ENCODE measurements around the gene MRPL14. TPM values are rescaled to one million over a fixed set of nuclear protein-coding genes. Genes with fewer than 3 reads are reported as not detected.

MRPL14 gene
- polyA plus RNA-seq, 1 experiment, result 58.4 TPM

GRCh38 chr6:44088827-44089590, 38.2 kb downstream of the MRPL14 start:
- CTCF ChIA-PET, result interaction anchor here (1.3 to 2.8 kb wide), 2 partner anchors 11 to 320 kb away, joined by 5 to 8 read pairs; partner anchors contain the start of gene VEGFA
- DNase-seq (ENCODE audit: low read depth), result no peak
- TF ChIP-seq, protein P1, sequence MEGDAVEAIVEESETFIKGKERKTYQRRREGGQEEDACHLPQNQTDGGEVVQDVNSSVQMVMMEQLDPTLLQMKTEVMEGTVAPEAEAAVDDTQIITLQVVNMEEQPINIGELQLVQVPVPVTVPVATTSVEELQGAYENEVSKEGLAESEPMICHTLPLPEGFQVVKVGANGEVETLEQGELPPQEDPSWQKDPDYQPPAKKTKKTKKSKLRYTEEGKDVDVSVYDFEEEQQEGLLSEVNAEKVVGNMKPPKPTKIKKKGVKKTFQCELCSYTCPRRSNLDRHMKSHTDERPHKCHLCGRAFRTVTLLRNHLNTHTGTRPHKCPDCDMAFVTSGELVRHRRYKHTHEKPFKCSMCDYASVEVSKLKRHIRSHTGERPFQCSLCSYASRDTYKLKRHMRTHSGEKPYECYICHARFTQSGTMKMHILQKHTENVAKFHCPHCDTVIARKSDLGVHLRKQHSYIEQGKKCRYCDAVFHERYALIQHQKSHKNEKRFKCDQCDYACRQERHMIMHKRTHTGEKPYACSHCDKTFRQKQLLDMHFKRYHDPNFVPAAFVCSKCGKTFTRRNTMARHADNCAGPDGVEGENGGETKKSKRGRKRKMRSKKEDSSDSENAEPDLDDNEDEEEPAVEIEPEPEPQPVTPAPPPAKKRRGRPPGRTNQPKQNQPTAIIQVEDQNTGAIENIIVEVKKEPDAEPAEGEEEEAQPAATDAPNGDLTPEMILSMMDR (IDR thresholded peaks at IDR 0.05; ENCODE audit: insufficient read depth, low read depth, low read length), result no peak
- H3K36me3 ChIP-seq (ENCODE audit: control insufficient read depth, insufficient read depth, low read length), result no peaks in the 10 kb centered on the region; the same call in 1 of the 2 replicates
- POLR2A ChIA-PET, result no interaction called here
- no peak overlapping the region for H3K4me3 ChIP-seq (ENCODE audit: low read depth, low read length)
- no peaks in the 10 kb centered on the region for H3K27me3 ChIP-seq (ENCODE audit: control insufficient read depth, insufficient read depth, low read length)

GRCh38 chr6:44087623-44088022, 39.6 kb downstream of the MRPL14 start:
- ChIA-PET CTCF (interaction anchor here (0.8 to 17.3 kb wide), 4 partner anchors 8 to 316 kb away, joined by 3 to 338 read pairs (median 12); partner anchors contain the start of gene VEGFA), POLR2A (no interaction called here)
- Histone ChIP-seq H3K27me3 (ENCODE audit: control insufficient read depth, insufficient read depth, low read length) (no peaks in the 10 kb centered on the region), H3K4me3 (ENCODE audit: low read depth, low read length) (no peak overlapping the region), H3K36me3 (ENCODE audit: control insufficient read depth, insufficient read depth, low read length) (no peaks in the 10 kb centered on the region; the same call in 1 of the 2 replicates)
- TF ChIP-seq, protein P1 (IDR thresholded peaks at IDR 0.05; ENCODE audit: insufficient read depth, low read depth, low read length), result no peak
- DNase-seq (ENCODE audit: low read depth), result no peak

DNA sequence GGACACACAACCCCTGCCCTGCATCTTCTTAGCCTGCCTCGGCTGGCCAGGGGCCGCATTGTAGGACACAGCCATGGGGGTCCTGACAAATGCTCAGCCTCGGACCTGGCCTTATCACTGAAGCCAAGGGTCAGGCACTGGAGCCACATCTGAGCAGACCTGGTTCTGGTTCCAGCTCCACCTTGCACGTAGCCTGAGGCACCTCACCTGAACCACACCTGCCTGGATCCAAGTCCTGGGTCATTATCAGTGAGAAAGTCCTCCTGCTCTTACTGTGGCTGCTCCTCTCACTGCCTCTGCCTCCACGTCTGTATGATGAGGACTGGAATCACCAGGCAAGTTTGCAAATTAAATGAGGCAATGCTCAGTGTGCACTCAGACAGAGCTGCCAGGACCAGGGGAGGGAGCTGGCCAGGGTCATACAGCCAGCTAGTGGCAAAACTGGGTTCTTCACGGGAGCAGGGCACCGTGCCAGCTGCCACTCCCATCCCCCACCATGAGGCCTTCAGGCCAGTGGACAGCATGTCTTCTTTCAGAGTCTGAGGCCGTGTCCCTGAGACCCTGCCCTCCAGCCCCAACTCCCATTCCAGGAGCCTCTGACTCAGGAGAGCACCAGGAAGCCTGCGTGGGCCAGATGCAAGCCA, 40.2 kb downstream of the MRPL14 start:
- no peaks in the 10 kb centered on the region for H3K27me3 ChIP-seq (ENCODE audit: control insufficient read depth, insufficient read depth, low read length)
- no peaks in the 10 kb centered on the region; the same call in 1 of the 2 replicates for H3K36me3 ChIP-seq (ENCODE audit: control insufficient read depth, insufficient read depth, low read length)
- ChIA-PET POLR2A (no interaction called here), CTCF (interaction anchor here (0.8 to 17.3 kb wide), 3 partner anchors 8 to 316 kb away, joined by 5 to 338 read pairs (median 18); partner anchors contain the start of gene VEGFA)
- DNase-seq (ENCODE audit: low read depth), result no peak
- TF ChIP-seq, protein P1 (IDR thresholded peaks at IDR 0.05; ENCODE audit: insufficient read depth, low read depth, low read length), result no peak
- H3K4me3 ChIP-seq (ENCODE audit: low read depth, low read length), result no peak overlapping the region

DNA sequence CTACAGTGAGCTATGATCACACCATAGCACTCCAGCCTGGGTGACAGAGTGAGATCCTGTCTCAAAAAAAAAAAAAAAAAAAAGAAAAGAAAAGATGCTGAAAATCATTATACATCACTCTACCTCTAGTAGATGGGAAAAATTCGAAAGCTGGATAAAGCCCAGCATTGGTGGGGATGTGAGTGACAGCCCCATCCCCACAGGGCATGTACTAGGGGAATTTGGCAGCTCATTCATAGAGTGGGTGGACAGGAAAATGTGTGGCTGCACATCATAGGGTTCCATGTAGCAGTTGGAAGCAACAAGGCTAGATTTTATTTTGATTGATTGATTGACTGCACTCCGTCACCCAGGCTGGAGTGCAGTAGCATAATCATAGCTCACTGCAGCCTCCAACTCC, 42.0 kb downstream of the MRPL14 start:
- ChIA-PET CTCF (interaction anchor here (0.6 to 17.3 kb wide), 7 partner anchors 10 to 420 kb away, joined by 3 to 338 read pairs (median 13); partner anchors contain the start of gene VEGFA), POLR2A (no interaction called here)
- Histone ChIP-seq H3K36me3 (ENCODE audit: control insufficient read depth, insufficient read depth, low read length) (no peaks in the 10 kb centered on the region; the same call in 1 of the 2 replicates), H3K4me3 (ENCODE audit: low read depth, low read length) (no peak overlapping the region), H3K27me3 (ENCODE audit: control insufficient read depth, insufficient read depth, low read length) (no peaks in the 10 kb centered on the region)
- DNase-seq (ENCODE audit: low read depth), result no peak
- TF ChIP-seq, protein P1 (IDR thresholded peaks at IDR 0.05; ENCODE audit: insufficient read depth, low read depth, low read length), result no peak
